IMR-90 (cell line): ENCODE data around the gene DNAJC7. TPM values are rescaled to one million over a fixed set of nuclear protein-coding genes. Genes with fewer than 3 reads are reported as not detected.

ENCODE experiments used
- ATAC-seq: fragments of 200-7000 bp; cut with Tn5 transposase; 2 replicates; pipeline ENCODE4 v1.9.1; 2020; ENCODE audit warnings: low read depth, mild to moderate bottlenecking, moderate library complexity
- BruUV-seq: library from RNA; stranded (reverse); fragments of 400-500 nt; replicated peaks from 2 replicates; lab custom pipeline; 2021; lab: Mats Ljungman, UMichigan
- CTCF ChIA-PET: fragments of 300-600 bp; formaldehyde crosslinking; extraction: SDS; loops from one replicate; lab custom pipeline; 2021; ENCODE audit warnings: antibody characterized with exemption; lab: Yijun Ruan, JAX
- POLR2A ChIA-PET: fragments of 300-600 bp; sonication (Branson Sonifier 250); formaldehyde crosslinking; loops from one replicate; lab custom pipeline; 2022; ENCODE audit warnings: antibody characterized with exemption; ENCODE audit not compliant: unreplicated experiment; lab: Charles Lee
- DNase-seq: peaks from one replicate; pipeline ENCODE4 v3.0.0; 2013
- H2AFZ ChIP-seq: replicated peaks from 2 replicates; pipeline ENCODE3; 2013; ENCODE audit warnings: low read length, mild to moderate bottlenecking; ENCODE audit not compliant: poor library complexity
- H2AK5ac ChIP-seq: 2 replicates; pipeline ENCODE4 v1.6.1; 2013; ENCODE audit warnings: low read depth, low read length, inconsistent platforms
- H2AK9ac ChIP-seq: replicated peaks from 2 replicates; pipeline ENCODE3; 2013; ENCODE audit warnings: mild to moderate bottlenecking, low read depth, low read length, moderate library complexity; ENCODE audit not compliant: poor library complexity
- H2BK120ac ChIP-seq: 2 replicates; pipeline ENCODE4 v1.6.1; 2013; ENCODE audit warnings: low read depth, low read length, inconsistent platforms
- H2BK15ac ChIP-seq: 3 replicates; pipeline ENCODE4 v1.6.1; 2013; ENCODE audit warnings: low read depth, low read length, inconsistent platforms
- H2BK20ac ChIP-seq: 2 replicates; pipeline ENCODE4 v1.6.1; 2013; ENCODE audit warnings: low read depth, mild to moderate bottlenecking, inconsistent platforms, low read length, moderate library complexity
- H2BK5ac ChIP-seq: 2 replicates; pipeline ENCODE4 v1.6.1; 2013; ENCODE audit warnings: mild to moderate bottlenecking, low read depth, low read length, inconsistent platforms; ENCODE audit not compliant: poor library complexity, severe bottlenecking
- H3K14ac ChIP-seq: replicated peaks from 2 replicates; pipeline ENCODE4 v1.6.1; 2013; ENCODE audit warnings: low read depth, low read length, inconsistent platforms
- H3K18ac ChIP-seq: 2 replicates; pipeline ENCODE4 v1.6.1; 2013; ENCODE audit warnings: low read depth, low read length, control low read depth
- H3K23ac ChIP-seq: 2 replicates; pipeline ENCODE4 v1.6.1; 2013; ENCODE audit warnings: low read depth, low read length, inconsistent platforms
- H3K27ac ChIP-seq: 2 replicates; pipeline ENCODE4 v1.5.1; 2013; ENCODE audit warnings: mild to moderate bottlenecking, control low read depth, low read length; ENCODE audit not compliant: insufficient read depth
- H3K27me3 ChIP-seq: 2 replicates; pipeline ENCODE4 v1.6.1; 2013; ENCODE audit warnings: low read length; ENCODE audit not compliant: control insufficient read depth, insufficient read depth
- H3K36me3 ChIP-seq: 2 replicates; pipeline ENCODE4 v1.6.1; 2013; ENCODE audit warnings: low read length, mixed read lengths; ENCODE audit not compliant: control insufficient read depth, insufficient read depth
- H3K4ac ChIP-seq: 2 replicates; pipeline ENCODE4 v1.6.1; 2013; ENCODE audit warnings: low read depth, low read length, inconsistent platforms
- H3K4me1 ChIP-seq: 2 replicates; pipeline ENCODE4 v1.6.1; 2013; ENCODE audit warnings: low read length, mixed read lengths; ENCODE audit not compliant: control insufficient read depth, insufficient read depth
- H3K4me2 ChIP-seq: 2 replicates; pipeline ENCODE4 v1.6.1; 2013; ENCODE audit warnings: low read depth, mild to moderate bottlenecking, control low read depth, low read length, moderate library complexity
- H3K4me3 ChIP-seq: 2 replicates; pipeline ENCODE4 v1.5.1; 2013; ENCODE audit warnings: low read depth, mild to moderate bottlenecking, control low read depth, low read length, moderate library complexity; ENCODE audit not compliant: insufficient read depth
- H3K56ac ChIP-seq: 2 replicates; pipeline ENCODE4 v1.6.1; 2013; ENCODE audit warnings: low read length, inconsistent platforms; ENCODE audit not compliant: insufficient read depth; ENCODE audit errors: extremely low read depth
- H3K79me1 ChIP-seq, 2 experiments: 2 replicates each; pipeline ENCODE4 v1.6.1; 2013; ENCODE audit warnings: low read length in 2 of 2, inconsistent platforms in 1 of 2, low read depth in 1 of 2
- H3K9ac ChIP-seq: 2 replicates; pipeline ENCODE4 v1.6.1; 2013; ENCODE audit warnings: low read depth, low read length, control low read depth
- H3K9me1 ChIP-seq: 2 replicates; pipeline ENCODE4 v1.6.1; 2013; ENCODE audit warnings: low read length, inconsistent platforms; ENCODE audit not compliant: insufficient read depth
- H3K9me3 ChIP-seq: 2 replicates; pipeline ENCODE4 v1.6.1; 2013; ENCODE audit warnings: low read length; ENCODE audit not compliant: control insufficient read depth, insufficient read depth
- H4K20me1 ChIP-seq: 2 replicates; pipeline ENCODE4 v1.6.1; 2013; ENCODE audit warnings: low read length, inconsistent platforms; ENCODE audit not compliant: insufficient read depth
- H4K5ac ChIP-seq: 2 replicates; pipeline ENCODE4 v1.6.1; 2013; ENCODE audit warnings: mild to moderate bottlenecking, low read depth, low read length, control low read depth
- H4K8ac ChIP-seq, 2 experiments: 2 replicates each; pipeline ENCODE4 v1.6.1; 2013; ENCODE audit warnings: low read depth in 2 of 2, low read length in 2 of 2, control low read depth in 1 of 2, inconsistent platforms in 1 of 2
- H4K91ac ChIP-seq: 2 replicates; pipeline ENCODE4 v1.6.1; 2013; ENCODE audit warnings: low read depth, low read length, inconsistent platforms; ENCODE audit not compliant: insufficient read depth
- BHLHE40 ChIP-seq: fragments of 150-350 bp; IDR thresholded peaks from 2 replicates; pipeline ENCODE4 v1.6.1; 2016; ENCODE audit warnings: mild to moderate bottlenecking, low read depth, low read length
- CEBPB ChIP-seq: IDR thresholded peaks from 2 replicates; pipeline ENCODE4 v1.6.1; 2012; ENCODE audit warnings: low read depth, low read length, improper control_type of control experiment
- CHD1 ChIP-seq: IDR thresholded peaks from 2 replicates; pipeline ENCODE4 v1.6.1; 2012; ENCODE audit warnings: low read depth, low read length, improper control_type of control experiment
- FOS ChIP-seq: fragments of 150-350 bp; IDR thresholded peaks from 2 replicates; pipeline ENCODE4 v1.6.1; 2016; ENCODE audit warnings: low read depth, low read length
- MAFK ChIP-seq: IDR thresholded peaks from 2 replicates; pipeline ENCODE4 v1.6.1; 2012; ENCODE audit warnings: low read depth, low read length, improper control_type of control experiment
- MAZ ChIP-seq: IDR thresholded peaks from 2 replicates; pipeline ENCODE4 v1.6.1; 2012; ENCODE audit warnings: low read depth, mild to moderate bottlenecking, low read length, improper control_type of control experiment, moderate library complexity, borderline replicate concordance
- MXI1 ChIP-seq: IDR thresholded peaks from 2 replicates; pipeline ENCODE4 v1.6.1; 2012; ENCODE audit warnings: low read depth, mild to moderate bottlenecking, low read length, moderate library complexity, borderline replicate concordance
- NFE2L2 ChIP-seq: fragments of 150-350 bp; IDR thresholded peaks from 2 replicates; pipeline ENCODE4 v1.6.1; 2016; ENCODE audit warnings: low read depth, mild to moderate bottlenecking, low read length
- POLR2A ChIP-seq: IDR thresholded peaks from 2 replicates; pipeline ENCODE4 v1.6.1; 2012; ENCODE audit warnings: mild to moderate bottlenecking, low read depth, low read length
- RAD21 ChIP-seq: IDR thresholded peaks from 2 replicates; pipeline ENCODE4 v1.6.1; 2012; ENCODE audit warnings: low read length, improper control_type of control experiment
- RCOR1 ChIP-seq: IDR thresholded peaks from 2 replicates; pipeline ENCODE4 v1.6.1; 2012; ENCODE audit warnings: mild to moderate bottlenecking, low read length, improper control_type of control experiment; ENCODE audit not compliant: insufficient replicate concordance
- RFX5 ChIP-seq: IDR thresholded peaks from 2 replicates; pipeline ENCODE4 v1.8.0; 2012; ENCODE audit warnings: low read depth, mild to moderate bottlenecking, low read length, moderate library complexity
- SMC3 ChIP-seq: fragments of 150-350 bp; IDR thresholded peaks from 2 replicates; pipeline ENCODE4 v1.6.1; 2016; ENCODE audit warnings: low read depth, mild to moderate bottlenecking, antibody characterized with exemption, low read length, moderate library complexity
- WGBS, 2 experiments: methylation state at CpG; one replicate each; pipeline versions ENCODE4 v1.1.5 to v1.1.7; 2013; ENCODE audit warnings: missing lambda C conversion rate in 2 of 2; ENCODE audit not compliant: insufficient read length in 1 of 2; ENCODE audit errors: extremely low coverage in 2 of 2; 5-methylcytosine and 5-hydroxymethylcytosine counted together
- dilution Hi-C: fragments of 300-500 bp; cut with HindIII; formaldehyde crosslinking; loops from one replicate; pipeline ENCODE4 v1.14.3; 2018; ENCODE audit warnings: low sequenced_read_pairs; ENCODE audit not compliant: unreplicated experiment
- in situ Hi-C: fragments of 300-500 bp; cut with MboI; formaldehyde crosslinking; loops from 3 replicates; pipeline ENCODE4 v1.14.3; 2019; ENCODE audit warnings: low sequenced_read_pairs, inconsistent platforms, mixed read lengths
- intact Hi-C: fragments of 100-400 bp; cut with micrococcal nuclease; formaldehyde crosslinking; loops from 2 replicates; pipeline ENCODE4 v1.10.0; 2022
- polyA plus RNA-seq, 3 experiments: library from polyadenylated mRNA; depleted of rRNA; stranded (reverse); fragments of >200 nt; gene quantifications; 2 replicates each; pipeline ENCODE4 v1.2.3, GENCODE V29; 2012; ENCODE audit warnings: low replicate concordance in 1 of 3
- total RNA-seq: library from RNA; depleted of rRNA; stranded (reverse); fragments of >200 nt; gene quantifications from 2 replicates; pipeline ENCODE4 v1.2.3, GENCODE V29; 2012
- TF ChIP-seq, protein P1 (sequence below): conservative IDR thresholded peaks from 2 replicates; pipeline ENCODE4 v1.5.1; 2012; ENCODE audit warnings: mild to moderate bottlenecking, low read depth, low read length, improper control_type of control experiment
- TF ChIP-seq, protein P2 (sequence below): fragments of 150-350 bp; IDR thresholded peaks from 2 replicates; pipeline ENCODE4 v1.6.1; 2017; ENCODE audit warnings: mild to moderate bottlenecking, antibody characterized with exemption, low read length, low read depth
- TF ChIP-seq, protein P3 (sequence below): fragments of 150-350 bp; IDR thresholded peaks from 2 replicates; pipeline ENCODE4 v1.6.1; 2016; ENCODE audit warnings: low read depth, mild to moderate bottlenecking, low read length, moderate library complexity, borderline replicate concordance

Gene DNAJC7
- total and polyA plus RNA-seq, 2 of the 4 experiments (the other 2 are of a cell fraction): 49.3 to 71.7 TPM

DNA sequence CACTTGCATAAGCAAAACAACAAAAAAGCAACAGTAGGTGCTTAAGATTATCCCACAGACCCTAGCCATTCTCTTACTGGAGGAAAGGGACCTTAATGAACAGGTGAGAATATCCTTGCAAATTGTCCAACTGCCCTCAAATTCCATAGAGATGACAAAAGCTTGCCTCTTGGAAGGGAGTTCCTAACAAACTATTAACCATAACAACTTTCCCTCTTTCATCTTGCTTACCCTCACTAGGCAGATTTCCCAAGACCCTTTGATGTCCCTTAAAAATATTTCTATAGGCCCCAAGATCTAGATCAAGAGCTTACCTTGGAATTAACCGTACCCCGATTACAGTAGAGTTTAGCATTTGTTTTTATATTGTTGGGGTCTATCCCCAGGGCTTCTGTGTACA lies 28.8 kb downstream of the DNAJC7 start:
- peaks cover 2% of the 10 kb centered on the region; the same call in 1 of the 2 replicates for H3K4me1 ChIP-seq
- TF ChIP-seq MAFK (no peak), MAZ (no peak), FOS (no peak), BHLHE40 (no peak), RAD21 (no peak), NFE2L2 (no peak), POLR2A (no peak), MXI1 (no peak), RFX5 (no peak), CEBPB (no peak), RCOR1 (no peak), CHD1 (no peak), SMC3 (no peak)
- TF ChIP-seq, protein P1, sequence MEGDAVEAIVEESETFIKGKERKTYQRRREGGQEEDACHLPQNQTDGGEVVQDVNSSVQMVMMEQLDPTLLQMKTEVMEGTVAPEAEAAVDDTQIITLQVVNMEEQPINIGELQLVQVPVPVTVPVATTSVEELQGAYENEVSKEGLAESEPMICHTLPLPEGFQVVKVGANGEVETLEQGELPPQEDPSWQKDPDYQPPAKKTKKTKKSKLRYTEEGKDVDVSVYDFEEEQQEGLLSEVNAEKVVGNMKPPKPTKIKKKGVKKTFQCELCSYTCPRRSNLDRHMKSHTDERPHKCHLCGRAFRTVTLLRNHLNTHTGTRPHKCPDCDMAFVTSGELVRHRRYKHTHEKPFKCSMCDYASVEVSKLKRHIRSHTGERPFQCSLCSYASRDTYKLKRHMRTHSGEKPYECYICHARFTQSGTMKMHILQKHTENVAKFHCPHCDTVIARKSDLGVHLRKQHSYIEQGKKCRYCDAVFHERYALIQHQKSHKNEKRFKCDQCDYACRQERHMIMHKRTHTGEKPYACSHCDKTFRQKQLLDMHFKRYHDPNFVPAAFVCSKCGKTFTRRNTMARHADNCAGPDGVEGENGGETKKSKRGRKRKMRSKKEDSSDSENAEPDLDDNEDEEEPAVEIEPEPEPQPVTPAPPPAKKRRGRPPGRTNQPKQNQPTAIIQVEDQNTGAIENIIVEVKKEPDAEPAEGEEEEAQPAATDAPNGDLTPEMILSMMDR: no peak
- TF ChIP-seq, protein P2, sequence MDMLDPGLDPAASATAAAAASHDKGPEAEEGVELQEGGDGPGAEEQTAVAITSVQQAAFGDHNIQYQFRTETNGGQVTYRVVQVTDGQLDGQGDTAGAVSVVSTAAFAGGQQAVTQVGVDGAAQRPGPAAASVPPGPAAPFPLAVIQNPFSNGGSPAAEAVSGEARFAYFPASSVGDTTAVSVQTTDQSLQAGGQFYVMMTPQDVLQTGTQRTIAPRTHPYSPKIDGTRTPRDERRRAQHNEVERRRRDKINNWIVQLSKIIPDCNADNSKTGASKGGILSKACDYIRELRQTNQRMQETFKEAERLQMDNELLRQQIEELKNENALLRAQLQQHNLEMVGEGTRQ: no peak
- TF ChIP-seq, protein P3, sequence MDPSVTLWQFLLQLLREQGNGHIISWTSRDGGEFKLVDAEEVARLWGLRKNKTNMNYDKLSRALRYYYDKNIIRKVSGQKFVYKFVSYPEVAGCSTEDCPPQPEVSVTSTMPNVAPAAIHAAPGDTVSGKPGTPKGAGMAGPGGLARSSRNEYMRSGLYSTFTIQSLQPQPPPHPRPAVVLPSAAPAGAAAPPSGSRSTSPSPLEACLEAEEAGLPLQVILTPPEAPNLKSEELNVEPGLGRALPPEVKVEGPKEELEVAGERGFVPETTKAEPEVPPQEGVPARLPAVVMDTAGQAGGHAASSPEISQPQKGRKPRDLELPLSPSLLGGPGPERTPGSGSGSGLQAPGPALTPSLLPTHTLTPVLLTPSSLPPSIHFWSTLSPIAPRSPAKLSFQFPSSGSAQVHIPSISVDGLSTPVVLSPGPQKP: no peak
- H2BK15ac ChIP-seq: no peak overlapping the region
- no peak overlapping the region for H2AFZ ChIP-seq
- H2AK5ac ChIP-seq: no peak overlapping the region
- no CpG with 5 or more reads among the region's 2 CpGs for WGBS, 2 experiments
- no peak overlapping the region for H2BK120ac ChIP-seq
- intact Hi-C loops: no loop called here
- H4K5ac ChIP-seq: no peak overlapping the region
- no peak overlapping the region for H3K27ac ChIP-seq
- H3K18ac ChIP-seq: no peak overlapping the region
- dilution Hi-C loops: no loop called here
- no peaks in the 10 kb centered on the region for H4K20me1 ChIP-seq
- H3K4me2 ChIP-seq: no peak overlapping the region
- H3K4me3 ChIP-seq: no peak overlapping the region
- POLR2A ChIA-PET: no interaction called here
- peaks cover 33 to 50% of the 10 kb centered on the region in 2 experiments for H3K79me1 ChIP-seq
- H3K4ac ChIP-seq: no peak overlapping the region
- BruUV-seq: no TSS peak
- H4K91ac ChIP-seq: no peak overlapping the region
- no peaks in the 10 kb centered on the region for H3K9me3 ChIP-seq
- H3K9ac ChIP-seq: no peak overlapping the region
- no peak for ATAC-seq
- no peaks in the 10 kb centered on the region for H3K9me1 ChIP-seq
- H2AK9ac ChIP-seq: no peak overlapping the region
- in situ Hi-C loops: no loop called here
- no peak for DNase-seq
- no peak overlapping the region for H4K8ac ChIP-seq
- H3K23ac ChIP-seq: no peak overlapping the region
- H3K36me3 ChIP-seq: peaks cover 58% of the 10 kb centered on the region
- H3K14ac ChIP-seq: no peak overlapping the region
- no peak overlapping the region for H3K56ac ChIP-seq
- H2BK5ac ChIP-seq: no peak overlapping the region
- H3K27me3 ChIP-seq: no peaks in the 10 kb centered on the region
- no peak overlapping the region for H2BK20ac ChIP-seq
- CTCF ChIA-PET: interaction anchor here (0.6 kb wide), 1 partner anchor 46 kb away, joined by 4 read pairs; no protein-coding TSS in a partner anchor
